Activated CD8-positive, alpha-beta T cell treated with anti-CD3 and anti-CD28 coated beads, Interleukin-2, amount 10 ng/mL, durations not matched to agents 7 days and 5 days (primary cell): ENCODE measurements around the gene CACNG4. TPM values are rescaled to one million over a fixed set of nuclear protein-coding genes. Genes with fewer than 3 reads are reported as not detected.
A peak's percentile ranks its signal among the peaks of the same experiment; 100 is the strongest.

Experiments
- ATAC-seq: fragments of 150-1000 bp; cut with Tn5 transposase; one replicate; pipeline ENCODE4 v1.10.0; 2021; ENCODE audit warnings: moderate library complexity
- CTCF ChIA-PET: fragments of 350-600 bp; sonication (Branson Sonifier 250); formaldehyde crosslinking; loops from one replicate; lab custom pipeline; 2021; ENCODE audit warnings: antibody characterized with exemption; lab: Charles Lee
- POLR2A ChIA-PET: fragments of 350-600 bp; sonication (Branson Sonifier 250); formaldehyde crosslinking; loops from one replicate; lab custom pipeline; 2021; ENCODE audit warnings: antibody characterized with exemption; lab: Charles Lee
- DNase-seq: peaks from one replicate; pipeline ENCODE4 v3.0.0-alpha.2; 2020
- H3K27ac Mint-ChIP-seq: one replicate; pipeline ENCODE4 v1.8.0; 2021; ENCODE audit warnings: mild to moderate bottlenecking, mixed read lengths
- H3K27me3 Mint-ChIP-seq: one replicate; pipeline ENCODE4 v1.8.0; 2021; ENCODE audit warnings: low read depth, mixed read lengths
- H3K36me3 Mint-ChIP-seq: one replicate; pipeline ENCODE4 v1.8.0; 2021; ENCODE audit warnings: low read depth, mixed read lengths
- H3K4me1 Mint-ChIP-seq: one replicate; pipeline ENCODE4 v1.8.0; 2021; ENCODE audit warnings: low read depth, mixed read lengths
- H3K4me3 Mint-ChIP-seq: one replicate; pipeline ENCODE4 v1.8.0; 2021; ENCODE audit warnings: mild to moderate bottlenecking, mixed read lengths
- H3K9me3 Mint-ChIP-seq: one replicate; pipeline ENCODE4 v1.8.0; 2022; ENCODE audit warnings: mixed read lengths; ENCODE audit not compliant: insufficient read depth
- total RNA-seq, 2 experiments: library from RNA; stranded (reverse); gene quantifications; one replicate each; pipeline ENCODE4 v1.2.3, GENCODE V29; 2021

The CACNG4 gene
- total RNA-seq: not detected

DNA sequence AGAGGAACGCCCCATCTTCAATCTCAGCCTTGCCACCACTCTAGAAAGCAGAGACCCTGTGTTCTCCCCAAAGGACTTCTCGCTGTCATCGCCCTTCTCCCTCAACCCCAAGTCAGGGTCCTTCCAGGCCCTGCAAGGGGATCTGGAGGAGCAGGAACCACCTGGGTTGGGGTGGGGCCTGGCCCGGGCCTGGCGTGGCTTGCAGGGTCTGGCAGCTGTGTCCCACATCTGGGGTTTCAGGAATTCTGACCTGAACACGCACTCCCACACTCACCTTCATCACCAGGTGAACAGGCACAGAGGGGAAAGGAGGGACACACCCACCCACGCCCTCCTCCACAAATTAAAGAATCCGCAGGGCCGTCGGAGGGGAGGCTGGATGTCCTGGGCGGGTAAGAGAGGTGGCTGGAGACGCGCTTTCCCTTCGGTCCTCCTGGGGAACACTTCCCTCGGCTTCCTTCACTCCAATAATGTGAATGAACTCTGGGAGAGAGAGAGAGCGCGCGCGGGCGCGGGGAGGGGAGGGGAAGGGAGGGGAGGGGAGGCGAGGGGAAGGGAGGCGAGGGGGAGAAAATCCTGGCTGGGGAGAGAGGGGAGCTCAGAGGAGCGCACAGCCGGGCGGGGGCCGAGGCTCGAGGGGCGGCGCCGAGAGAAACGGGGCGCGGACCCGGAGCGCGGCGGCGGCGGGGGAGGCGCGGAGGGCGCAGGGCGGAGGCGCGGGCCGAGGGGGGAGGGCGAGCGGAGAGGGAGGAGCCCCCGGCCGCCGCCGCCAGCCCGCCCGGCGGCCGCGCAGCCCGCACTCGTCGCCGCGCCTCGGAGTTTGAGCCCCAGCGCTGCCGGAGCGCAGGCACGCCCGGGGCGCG is at the start of gene CACNG4:
Gene CACNG4 (plus strand): TSS at position 799 of the 863 bp plus-strand sequence. CDS start 205 bp downstream, outside the sequence.
- H3K36me3 Mint-ChIP-seq: no peaks in the 10 kb centered on the region
- no peak for ATAC-seq
- no peaks in the 10 kb centered on the region for H3K9me3 Mint-ChIP-seq
- peaks cover 62% of the 10 kb centered on the region for H3K27me3 Mint-ChIP-seq
- peaks cover 10% of the 10 kb centered on the region for H3K4me1 Mint-ChIP-seq
- ChIA-PET POLR2A (no interaction called here), CTCF (no interaction called here)
- no peak for DNase-seq
- peak within 1 kb of the TSS; percentile 43 for H3K4me3 Mint-ChIP-seq
- no peak within 1 kb of the TSS for H3K27ac Mint-ChIP-seq

DNA sequence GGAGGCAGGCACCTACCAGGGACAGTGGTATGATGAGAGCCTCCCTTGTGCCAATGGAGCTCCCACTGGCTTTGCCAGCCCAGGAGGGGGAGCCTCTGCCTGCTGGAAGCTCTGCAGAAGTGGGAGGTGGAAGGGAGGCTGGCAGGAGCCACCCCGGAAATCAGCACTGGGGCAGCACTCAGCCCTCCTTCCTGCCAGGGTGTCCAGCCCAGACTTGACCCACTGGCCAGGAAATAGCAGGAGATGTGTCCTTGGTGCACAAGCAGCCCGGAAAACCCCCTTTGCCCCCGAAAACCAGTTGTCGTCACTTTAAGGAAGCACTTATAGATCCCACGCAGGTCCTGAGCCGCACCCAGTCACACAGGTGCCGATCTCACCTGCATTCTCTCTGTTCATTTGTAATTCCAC is 49.3 kb upstream of the CACNG4 start:
- DNase-seq: no peak
- H3K9me3 Mint-ChIP-seq: no peaks in the 10 kb centered on the region
- no peak overlapping the region for H3K27ac Mint-ChIP-seq
- CTCF ChIA-PET: no interaction called here
- ATAC-seq: no peak
- no peaks in the 10 kb centered on the region for H3K36me3 Mint-ChIP-seq
- no peaks in the 10 kb centered on the region for H3K27me3 Mint-ChIP-seq
- H3K4me1 Mint-ChIP-seq: no peaks in the 10 kb centered on the region
- POLR2A ChIA-PET: no interaction called here
- no peak overlapping the region for H3K4me3 Mint-ChIP-seq

- H3K27ac Mint-ChIP-seq: no peak overlapping the region
These were observed 48.7 kb upstream of the CACNG4 start for GRCh38 chr17:66915792-66916191.

DNA sequence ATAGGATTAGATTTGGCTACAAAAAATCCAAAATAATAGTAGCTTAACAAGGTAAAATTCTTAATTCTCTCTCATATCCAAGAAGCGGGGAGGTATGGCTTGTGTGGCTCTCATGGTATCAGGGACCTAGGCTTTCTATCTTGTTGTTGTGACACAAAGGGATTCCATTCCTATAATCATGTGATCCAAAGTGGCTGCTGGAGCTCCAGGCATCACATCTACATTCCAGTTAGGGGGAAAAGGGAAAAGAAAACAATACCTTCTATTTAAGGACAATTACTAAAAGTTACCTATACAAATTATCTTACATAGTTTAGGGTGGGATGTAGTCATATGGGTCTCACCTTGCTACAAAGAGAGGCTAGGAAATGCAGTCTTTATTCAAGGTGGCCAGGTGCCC is 47.6 kb upstream of the CACNG4 start:
- CTCF ChIA-PET: interaction anchor here (1.1 kb wide), 1 partner anchor 202 kb away, joined by 3 read pairs; no protein-coding TSS in a partner anchor
- Mint-ChIP-seq H3K27me3 (peaks cover 3% of the 10 kb centered on the region), H3K9me3 (no peaks in the 10 kb centered on the region), H3K4me3 (no peak overlapping the region), H3K4me1 (no peaks in the 10 kb centered on the region), H3K27ac (no peak overlapping the region), H3K36me3 (no peaks in the 10 kb centered on the region)
- no peak for DNase-seq
- no peak for ATAC-seq
- POLR2A ChIA-PET: no interaction called here

More at GRCh38 chr17:66915792-66916191, 48.7 kb upstream of the CACNG4 start:
- Mint-ChIP-seq H3K36me3 (no peaks in the 10 kb centered on the region), H3K4me3 (no peak overlapping the region), H3K4me1 (no peaks in the 10 kb centered on the region), H3K27me3 (no peaks in the 10 kb centered on the region), H3K9me3 (no peaks in the 10 kb centered on the region)
- CTCF ChIA-PET: interaction anchor here (0.9 kb wide), 1 partner anchor 188 kb away, joined by 3 read pairs; no protein-coding TSS in a partner anchor
- POLR2A ChIA-PET: no interaction called here
- DNase-seq: no peak
- ATAC-seq: no peak

GRCh38 chr17:66918896-66919295 is 45.6 kb upstream of the CACNG4 start:
- CTCF ChIA-PET: no interaction called here
- DNase-seq (no peak), ATAC-seq (no peak)
- Mint-ChIP-seq H3K9me3 (no peaks in the 10 kb centered on the region), H3K27ac (no peak overlapping the region), H3K36me3 (no peaks in the 10 kb centered on the region), H3K4me3 (no peak overlapping the region), H3K27me3 (peaks cover 11% of the 10 kb centered on the region), H3K4me1 (no peaks in the 10 kb centered on the region)
- POLR2A ChIA-PET: no interaction called here

GRCh38 chr17:66920435-66920834 is 44.1 kb upstream of the CACNG4 start:
- H3K9me3 Mint-ChIP-seq: no peaks in the 10 kb centered on the region

DNA sequence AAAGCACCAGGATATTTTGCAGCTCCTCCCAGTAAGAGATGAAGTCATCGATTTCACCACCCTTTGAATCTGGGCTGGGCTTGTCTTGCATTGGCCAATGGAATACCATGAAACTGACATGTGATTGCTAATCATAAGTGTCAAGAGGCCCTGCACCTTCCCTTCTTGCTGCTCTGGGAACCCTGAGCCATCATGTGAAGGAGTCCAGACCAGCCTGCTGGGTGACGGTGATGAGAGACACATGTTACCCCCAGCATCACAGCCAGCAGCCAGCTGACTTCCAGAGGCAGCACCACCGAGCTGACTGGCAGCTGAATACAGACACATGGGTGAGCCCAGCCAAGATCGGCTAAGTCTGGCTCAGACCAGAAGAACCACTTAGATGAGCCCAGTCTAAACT is 43.6 kb upstream of the CACNG4 start:
- Mint-ChIP-seq H3K27ac (no peak overlapping the region), H3K36me3 (no peaks in the 10 kb centered on the region), H3K9me3 (no peaks in the 10 kb centered on the region), H3K27me3 (peaks cover 17% of the 10 kb centered on the region), H3K4me1 (no peaks in the 10 kb centered on the region), H3K4me3 (no peak overlapping the region)
- ATAC-seq (no peak), DNase-seq (no peak)
- ChIA-PET POLR2A (no interaction called here), CTCF (no interaction called here)

More at GRCh38 chr17:66920435-66920834, 44.1 kb upstream of the CACNG4 start:
- ATAC-seq: no peak
- no peak for DNase-seq
- H3K27me3 Mint-ChIP-seq: peaks cover 14% of the 10 kb centered on the region
- POLR2A ChIA-PET: no interaction called here
- H3K36me3 Mint-ChIP-seq: no peaks in the 10 kb centered on the region
- H3K4me3 Mint-ChIP-seq: no peak overlapping the region
- no peak overlapping the region for H3K27ac Mint-ChIP-seq
- H3K4me1 Mint-ChIP-seq: no peaks in the 10 kb centered on the region
- CTCF ChIA-PET: no interaction called here

DNA sequence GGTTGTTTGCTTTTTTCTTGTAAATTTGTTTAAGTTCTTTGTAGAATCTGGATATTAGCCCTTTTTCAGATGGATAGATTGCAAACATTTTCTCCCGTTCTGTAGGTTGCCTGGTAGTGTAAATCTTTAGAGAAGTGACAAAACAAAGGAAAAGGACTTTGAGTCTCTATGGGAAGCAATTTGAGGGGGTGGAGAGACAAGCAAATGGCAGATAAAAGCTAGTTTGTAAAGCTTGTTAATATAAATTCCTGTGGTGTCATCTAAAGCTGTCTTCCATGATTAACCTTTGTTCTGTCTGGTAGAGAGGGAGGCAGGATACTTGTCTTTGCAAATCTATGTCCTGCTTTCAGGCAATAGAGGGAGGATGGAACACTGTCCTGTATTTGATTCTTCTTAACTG is 40.6 kb upstream of the CACNG4 start:
- no peak for ATAC-seq
- H3K27me3 Mint-ChIP-seq: peaks cover 35% of the 10 kb centered on the region
- H3K4me1 Mint-ChIP-seq: no peaks in the 10 kb centered on the region
- no peaks in the 10 kb centered on the region for H3K36me3 Mint-ChIP-seq
- DNase-seq: no peak
- no peak overlapping the region for H3K4me3 Mint-ChIP-seq
- POLR2A ChIA-PET: no interaction called here
- CTCF ChIA-PET: no interaction called here
- H3K27ac Mint-ChIP-seq: no peak overlapping the region
- H3K9me3 Mint-ChIP-seq: no peaks in the 10 kb centered on the region

DNA sequence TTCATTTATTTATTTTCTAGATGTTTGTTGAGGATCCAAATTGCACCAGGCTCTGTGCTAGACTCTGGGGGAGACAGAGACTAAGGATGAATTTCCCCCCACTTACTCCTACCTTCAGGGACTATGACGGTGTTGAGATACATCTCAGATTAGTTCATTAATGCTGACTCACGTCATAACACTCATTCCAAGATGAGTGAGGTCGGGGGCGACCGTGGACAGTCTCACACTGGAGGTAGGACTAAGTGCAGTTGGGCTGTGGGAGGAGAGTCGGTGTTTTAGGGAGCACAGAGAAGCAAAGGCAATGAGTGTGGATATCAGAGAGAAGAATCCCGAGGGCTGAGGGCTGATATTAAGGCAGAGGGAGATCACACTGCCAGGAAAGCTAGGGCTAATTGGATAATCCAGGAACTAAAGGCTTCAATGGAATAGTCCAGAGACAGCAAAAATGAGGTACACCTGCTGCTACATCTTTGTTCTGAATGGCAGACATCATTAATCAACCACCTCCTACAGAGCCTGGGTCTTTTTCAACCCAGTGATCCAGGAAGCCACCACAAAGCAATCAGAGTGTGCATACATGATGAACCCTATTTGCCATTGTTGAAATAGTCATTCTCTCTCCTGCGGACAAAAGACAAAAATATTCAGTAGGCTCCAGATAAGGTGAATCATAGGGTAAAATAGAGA is 38.6 kb upstream of the CACNG4 start:
- POLR2A ChIA-PET: no interaction called here
- H3K27ac Mint-ChIP-seq: no peak overlapping the region
- no peaks in the 10 kb centered on the region for H3K4me1 Mint-ChIP-seq

DNA sequence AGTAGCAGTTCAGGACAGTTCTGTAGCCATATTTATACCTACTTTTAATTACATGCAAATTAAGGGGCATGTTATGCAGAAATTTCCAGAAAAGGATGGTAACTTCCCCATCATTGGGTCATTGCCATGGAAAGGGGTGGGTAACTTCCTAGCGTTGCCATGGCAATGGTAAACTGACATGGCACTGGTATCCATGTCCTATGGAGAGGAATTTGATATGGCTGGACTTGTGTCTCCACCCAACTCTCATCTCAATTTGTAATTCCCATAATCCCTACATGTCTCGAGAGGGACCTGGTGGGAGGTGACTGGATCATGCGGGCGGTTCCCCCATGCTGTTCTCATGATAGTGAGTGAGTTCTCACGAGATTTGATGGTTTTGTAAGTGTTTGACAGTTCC is 35.6 kb upstream of the CACNG4 start:
- ChIA-PET POLR2A (no interaction called here), CTCF (no interaction called here)
- no peaks in the 10 kb centered on the region for H3K9me3 Mint-ChIP-seq
- H3K27me3 Mint-ChIP-seq: peaks cover 33% of the 10 kb centered on the region
- no peak overlapping the region for H3K27ac Mint-ChIP-seq
- H3K4me1 Mint-ChIP-seq: no peaks in the 10 kb centered on the region
- H3K4me3 Mint-ChIP-seq: no peak overlapping the region
- no peaks in the 10 kb centered on the region for H3K36me3 Mint-ChIP-seq
- ATAC-seq (no peak), DNase-seq (no peak)

More for the DNA sequence above, 38.6 kb upstream of the CACNG4 start:
- Mint-ChIP-seq H3K9me3 (no peaks in the 10 kb centered on the region), H3K4me3 (no peak overlapping the region), H3K36me3 (no peaks in the 10 kb centered on the region), H3K27me3 (peaks cover 45% of the 10 kb centered on the region)
- CTCF ChIA-PET: no interaction called here
- no peak for DNase-seq
- ATAC-seq: no peak

DNA sequence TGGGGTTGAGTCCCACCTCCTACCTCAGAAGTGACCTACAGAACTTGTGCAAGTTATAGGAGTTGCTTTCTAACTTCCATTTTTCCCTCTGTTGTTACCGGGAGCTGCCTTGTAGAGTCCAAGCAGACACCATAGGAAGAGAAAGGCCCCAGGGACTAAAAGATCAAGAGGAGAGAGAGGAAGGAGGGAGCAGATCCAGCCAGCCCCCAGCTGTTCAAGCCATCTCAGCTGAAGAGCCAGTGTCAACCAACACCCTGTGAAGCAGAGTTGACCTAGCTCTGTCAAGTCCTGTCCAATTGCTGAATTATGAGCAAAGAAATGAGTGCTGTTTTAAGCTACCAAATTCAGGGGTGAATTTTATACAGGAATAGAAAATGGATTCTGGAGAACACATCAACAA is 34.9 kb upstream of the CACNG4 start:
- ChIA-PET POLR2A (no interaction called here), CTCF (no interaction called here)
- Mint-ChIP-seq H3K9me3 (no peaks in the 10 kb centered on the region), H3K27ac (no peak overlapping the region), H3K36me3 (no peaks in the 10 kb centered on the region), H3K4me1 (no peaks in the 10 kb centered on the region), H3K27me3 (peaks cover 31% of the 10 kb centered on the region), H3K4me3 (no peak overlapping the region)
- ATAC-seq: no peak
- DNase-seq: no peak

GRCh38 chr17:66930933-66931332 is 33.6 kb upstream of the CACNG4 start:
- ChIA-PET POLR2A (no interaction called here), CTCF (no interaction called here)
- H3K27me3 Mint-ChIP-seq: peaks cover 32% of the 10 kb centered on the region
- H3K36me3 Mint-ChIP-seq: no peaks in the 10 kb centered on the region
- H3K9me3 Mint-ChIP-seq: no peaks in the 10 kb centered on the region
- no peaks in the 10 kb centered on the region for H3K4me1 Mint-ChIP-seq
- no peak overlapping the region for H3K4me3 Mint-ChIP-seq
- no peak for ATAC-seq
- DNase-seq: no peak
- H3K27ac Mint-ChIP-seq: no peak overlapping the region
